Measurements from ENCODE around the gene BAIAP2. TPM values are rescaled to one million over a fixed set of nuclear protein-coding genes. Genes with fewer than 3 reads are reported as not detected.
A peak's percentile ranks its signal among the peaks of the same experiment; 100 is the strongest.

The BAIAP2 gene
- total RNA-seq, 1 donor from 2014 or later: 119 TPM

- ATAC-seq (no peak), DNase-seq (no peak)
- intact Hi-C loops (cut with DNase I): no loop called here
- Histone ChIP-seq H3K36me3 (no peaks in the 10 kb centered on the region), H3K4me1 (peaks cover 15% of the 10 kb centered on the region), H3K27ac (peak overlapping the region; percentile 78), H3K4me3 (peak overlapping the region; percentile 55), H3K9me3 (no peaks in the 10 kb centered on the region), H3K27me3 (ENCODE audit: low read depth) (peaks cover 9% of the 10 kb centered on the region)
- TF ChIP-seq, protein P1, sequence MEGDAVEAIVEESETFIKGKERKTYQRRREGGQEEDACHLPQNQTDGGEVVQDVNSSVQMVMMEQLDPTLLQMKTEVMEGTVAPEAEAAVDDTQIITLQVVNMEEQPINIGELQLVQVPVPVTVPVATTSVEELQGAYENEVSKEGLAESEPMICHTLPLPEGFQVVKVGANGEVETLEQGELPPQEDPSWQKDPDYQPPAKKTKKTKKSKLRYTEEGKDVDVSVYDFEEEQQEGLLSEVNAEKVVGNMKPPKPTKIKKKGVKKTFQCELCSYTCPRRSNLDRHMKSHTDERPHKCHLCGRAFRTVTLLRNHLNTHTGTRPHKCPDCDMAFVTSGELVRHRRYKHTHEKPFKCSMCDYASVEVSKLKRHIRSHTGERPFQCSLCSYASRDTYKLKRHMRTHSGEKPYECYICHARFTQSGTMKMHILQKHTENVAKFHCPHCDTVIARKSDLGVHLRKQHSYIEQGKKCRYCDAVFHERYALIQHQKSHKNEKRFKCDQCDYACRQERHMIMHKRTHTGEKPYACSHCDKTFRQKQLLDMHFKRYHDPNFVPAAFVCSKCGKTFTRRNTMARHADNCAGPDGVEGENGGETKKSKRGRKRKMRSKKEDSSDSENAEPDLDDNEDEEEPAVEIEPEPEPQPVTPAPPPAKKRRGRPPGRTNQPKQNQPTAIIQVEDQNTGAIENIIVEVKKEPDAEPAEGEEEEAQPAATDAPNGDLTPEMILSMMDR (IDR thresholded peaks at IDR 0.05): no peak
These were observed 124.0 kb downstream of the BAIAP2 start for GRCh38 chr17:81158688-81159590.

DNA sequence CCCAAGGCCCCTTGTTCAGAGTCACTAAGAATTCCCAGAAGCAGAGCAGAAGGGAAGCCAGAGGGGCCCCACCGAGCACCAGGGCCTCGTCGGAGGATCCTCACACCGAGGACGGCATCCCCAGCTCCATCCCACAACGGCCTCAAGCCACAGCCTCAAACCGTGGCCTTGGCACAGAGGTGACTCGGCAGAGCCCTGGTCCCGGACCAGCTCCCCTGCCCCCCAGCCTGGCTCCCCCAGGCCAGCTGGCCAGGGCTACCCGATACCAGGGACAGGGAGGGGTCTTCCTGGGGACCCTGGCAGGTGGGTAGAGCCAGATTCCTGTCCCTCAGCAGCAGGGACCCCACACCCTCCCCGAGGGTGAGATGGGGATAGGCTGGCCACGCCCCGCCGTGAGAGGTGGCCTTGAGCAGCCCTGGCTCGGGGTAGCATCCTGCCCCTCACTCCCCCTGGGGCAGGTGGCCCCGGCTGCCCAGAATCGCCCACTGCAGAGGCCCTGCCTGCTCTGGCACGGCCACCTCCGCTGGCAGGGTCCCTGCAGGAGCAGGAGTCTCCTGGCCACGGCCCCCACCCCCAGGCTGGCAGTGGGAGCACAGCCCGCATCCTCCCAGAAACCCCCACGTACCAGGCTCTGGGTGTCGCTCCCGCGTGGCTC lies 124.8 kb downstream of the BAIAP2 start:
- H3K36me3 ChIP-seq: no peaks in the 10 kb centered on the region
- no peaks in the 10 kb centered on the region for H3K9me3 ChIP-seq
- H3K4me3 ChIP-seq: peak overlapping the region; percentile 55
- peaks cover 15% of the 10 kb centered on the region for H3K4me1 ChIP-seq
- ATAC-seq (peak; percentile 5 to 11), DNase-seq (no peak)
- TF ChIP-seq, protein P1 (IDR thresholded peaks at IDR 0.05): no peak
- peaks cover 13% of the 10 kb centered on the region for H3K27me3 ChIP-seq (ENCODE audit: low read depth)
- H3K27ac ChIP-seq: peak overlapping the region; percentile 78
- intact Hi-C loops (cut with DNase I): no loop called here

DNA sequence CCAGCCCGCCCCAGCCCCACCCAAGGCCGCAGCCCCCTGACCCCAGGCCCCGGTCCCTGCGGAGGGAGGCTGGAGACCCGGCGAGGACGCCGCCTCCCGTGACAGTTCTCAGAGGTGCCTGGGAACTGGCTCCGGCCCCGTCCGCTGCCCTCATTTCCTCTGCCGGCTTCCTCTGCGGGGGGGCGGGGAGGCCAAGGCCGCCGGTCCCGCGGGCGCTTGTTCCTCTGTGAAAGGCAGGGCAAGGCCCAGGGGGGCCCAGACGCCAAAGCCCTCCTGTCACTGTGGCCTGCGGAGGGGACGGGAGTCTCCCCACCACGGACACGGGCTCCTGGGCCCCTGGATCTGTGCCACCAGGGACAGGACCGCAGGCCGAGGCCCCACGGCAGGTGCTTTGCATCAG lies 125.4 kb downstream of the BAIAP2 start:
- peaks cover 18% of the 10 kb centered on the region for H3K27me3 ChIP-seq (ENCODE audit: low read depth)
- no peaks in the 10 kb centered on the region for H3K9me3 ChIP-seq
- no peaks in the 10 kb centered on the region for H3K36me3 ChIP-seq
- H3K27ac ChIP-seq: peak overlapping the region; percentile 78
- ATAC-seq: peak; percentile 47 to 51
- TF ChIP-seq, protein P1 (IDR thresholded peaks at IDR 0.05): no peak
- H3K4me3 ChIP-seq: peak overlapping the region; percentile 55
- intact Hi-C loops (cut with DNase I): no loop called here
- peaks cover 15% of the 10 kb centered on the region for H3K4me1 ChIP-seq
- peak; percentile 85 for DNase-seq

GRCh38 chr17:81160747-81161453 lies 125.9 kb downstream of the BAIAP2 start:
- Histone ChIP-seq H3K27ac (peak overlapping the region; percentile 78), H3K4me3 (peak overlapping the region; percentile 55), H3K36me3 (no peaks in the 10 kb centered on the region), H3K27me3 (ENCODE audit: low read depth) (peaks cover 23% of the 10 kb centered on the region), H3K4me1 (peaks cover 20% of the 10 kb centered on the region), H3K9me3 (no peaks in the 10 kb centered on the region)
- ATAC-seq (no peak), DNase-seq (peak; percentile 44)
- intact Hi-C loops (cut with DNase I): no loop called here
- TF ChIP-seq, protein P1 (IDR thresholded peaks at IDR 0.05): no peak

- DNase-seq (peak; percentile 35), ATAC-seq (no peak)
- Histone ChIP-seq H3K27ac (no peak overlapping the region), H3K4me3 (no peak overlapping the region), H3K4me1 (peaks cover 20% of the 10 kb centered on the region), H3K36me3 (no peaks in the 10 kb centered on the region), H3K27me3 (ENCODE audit: low read depth) (peaks cover 25% of the 10 kb centered on the region), H3K9me3 (no peaks in the 10 kb centered on the region)
- intact Hi-C loops (cut with DNase I): no loop called here
- TF ChIP-seq, protein P1 (IDR thresholded peaks at IDR 0.05): no peak
These were observed 126.6 kb downstream of the BAIAP2 start for GRCh38 chr17:81161536-81161935.

Measured in lower lobe of right lung (tissue), 2 donors.